ENCODE data around the gene FNIP1.

DNA sequence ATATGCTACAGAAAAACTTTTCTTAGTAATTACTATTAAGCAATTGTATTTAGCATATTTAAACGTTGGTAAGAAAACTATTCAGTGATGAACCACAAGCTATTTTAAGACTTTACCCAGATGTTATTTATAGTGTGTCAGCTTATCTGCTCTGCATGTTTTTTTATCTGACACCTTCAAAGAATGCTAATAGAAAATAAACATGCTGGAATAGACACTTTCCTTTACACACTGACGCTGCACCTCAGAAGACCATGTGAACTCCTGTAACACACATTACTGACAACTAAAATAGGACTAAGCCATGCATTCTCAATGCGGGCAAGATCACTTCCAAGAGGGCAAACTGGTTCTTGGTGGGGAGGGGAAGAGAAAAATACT, 38.3 kb downstream of the FNIP1 start:
- TF ChIP-seq EZH2 (IDR thresholded peaks at IDR 0.05), result no peak
- no peak for TF ChIP-seq POLR2AphosphoS5 (IDR thresholded peaks at IDR 0.05; ENCODE audit: borderline replicate concordance, low read depth, low read length)
